ENCODE measurements around the gene SLC9A5.
A peak's percentile ranks its signal among the peaks of the same experiment; 100 is the strongest.

SLC9A5 gene

GRCh38 chr16:67268136-67268579 is 19.4 kb downstream of the SLC9A5 start:
- H3K4me1 Mint-ChIP-seq (ENCODE audit: low read depth), result no peaks in the 10 kb centered on the region
- no peak overlapping the region for H3K27ac Mint-ChIP-seq
- H3K4me3 Mint-ChIP-seq, result no peak overlapping the region
- no peak for DNase-seq (ENCODE audit: low spot score)
- no peaks in the 10 kb centered on the region for H3K36me3 Mint-ChIP-seq (ENCODE audit: low read depth)
- H3K9me3 Mint-ChIP-seq, result no peaks in the 10 kb centered on the region
- no peaks in the 10 kb centered on the region for H3K27me3 Mint-ChIP-seq (ENCODE audit: low read depth)

GRCh38 chr16:67269766-67270165 is 21.0 kb downstream of the SLC9A5 start:
- no peak for DNase-seq (ENCODE audit: low spot score)
- H3K4me3 Mint-ChIP-seq, result no peak overlapping the region
- H3K36me3 Mint-ChIP-seq (ENCODE audit: low read depth), result peaks cover 3% of the 10 kb centered on the region
- H3K4me1 Mint-ChIP-seq (ENCODE audit: low read depth), result no peaks in the 10 kb centered on the region
- no peaks in the 10 kb centered on the region for H3K27me3 Mint-ChIP-seq (ENCODE audit: low read depth)
- H3K27ac Mint-ChIP-seq, result no peak overlapping the region
- H3K9me3 Mint-ChIP-seq, result no peaks in the 10 kb centered on the region

- no peaks in the 10 kb centered on the region for H3K9me3 Mint-ChIP-seq
- H3K27me3 Mint-ChIP-seq (ENCODE audit: low read depth), result no peaks in the 10 kb centered on the region
- H3K36me3 Mint-ChIP-seq (ENCODE audit: low read depth), result peaks cover 3% of the 10 kb centered on the region
- H3K4me1 Mint-ChIP-seq (ENCODE audit: low read depth), result no peaks in the 10 kb centered on the region
- no peak overlapping the region for H3K27ac Mint-ChIP-seq
- H3K4me3 Mint-ChIP-seq, result no peak overlapping the region
- no peak for DNase-seq (ENCODE audit: low spot score)
Observed at GRCh38 chr16:67270931-67271338, 22.2 kb downstream of the SLC9A5 start.

- Mint-ChIP-seq H3K4me1 (ENCODE audit: low read depth) (no peaks in the 10 kb centered on the region), H3K27me3 (ENCODE audit: low read depth) (no peaks in the 10 kb centered on the region), H3K36me3 (ENCODE audit: low read depth) (peaks cover 5% of the 10 kb centered on the region), H3K27ac (no peak overlapping the region), H3K9me3 (no peaks in the 10 kb centered on the region), H3K4me3 (no peak overlapping the region)
- DNase-seq (ENCODE audit: low spot score), result no peak
Observed at GRCh38 chr16:67271446-67271845, 22.7 kb downstream of the SLC9A5 start.

- peaks cover 12% of the 10 kb centered on the region for H3K4me1 Mint-ChIP-seq (ENCODE audit: low read depth)
- H3K27me3 Mint-ChIP-seq (ENCODE audit: low read depth), result no peaks in the 10 kb centered on the region
- H3K4me3 Mint-ChIP-seq, result no peak overlapping the region
- no peak overlapping the region for H3K27ac Mint-ChIP-seq
- H3K36me3 Mint-ChIP-seq (ENCODE audit: low read depth), result peaks cover 12% of the 10 kb centered on the region
- H3K9me3 Mint-ChIP-seq, result no peaks in the 10 kb centered on the region
- no peak for DNase-seq (ENCODE audit: low spot score)
Observed at GRCh38 chr16:67275321-67275720, 26.5 kb downstream of the SLC9A5 start.

GRCh38 chr16:67277294-67277998 is 28.7 kb downstream of the SLC9A5 start:
- H3K36me3 Mint-ChIP-seq (ENCODE audit: low read depth), result peaks cover 12% of the 10 kb centered on the region
- peak overlapping the region; percentile 70 for H3K27ac Mint-ChIP-seq
- H3K4me3 Mint-ChIP-seq, result peak overlapping the region; percentile 63
- peaks cover 13% of the 10 kb centered on the region for H3K4me1 Mint-ChIP-seq (ENCODE audit: low read depth)
- peak; percentile 35 for DNase-seq (ENCODE audit: low spot score)
- H3K27me3 Mint-ChIP-seq (ENCODE audit: low read depth), result no peaks in the 10 kb centered on the region
- no peaks in the 10 kb centered on the region for H3K9me3 Mint-ChIP-seq

- Mint-ChIP-seq H3K36me3 (ENCODE audit: low read depth) (peaks cover 12% of the 10 kb centered on the region), H3K27me3 (ENCODE audit: low read depth) (no peaks in the 10 kb centered on the region), H3K4me3 (peak overlapping the region; percentile 88), H3K4me1 (ENCODE audit: low read depth) (peaks cover 13% of the 10 kb centered on the region), H3K9me3 (no peaks in the 10 kb centered on the region), H3K27ac (peak overlapping the region; percentile 77)
- DNase-seq (ENCODE audit: low spot score), result no peak
Observed at GRCh38 chr16:67277999-67278772, 29.4 kb downstream of the SLC9A5 start.

GRCh38 chr16:67278773-67279295 is 30.1 kb downstream of the SLC9A5 start:
- no peaks in the 10 kb centered on the region for H3K27me3 Mint-ChIP-seq (ENCODE audit: low read depth)
- no peaks in the 10 kb centered on the region for H3K9me3 Mint-ChIP-seq
- H3K4me1 Mint-ChIP-seq (ENCODE audit: low read depth), result peaks cover 13% of the 10 kb centered on the region
- peak overlapping the region; percentile 77 for H3K27ac Mint-ChIP-seq
- H3K36me3 Mint-ChIP-seq (ENCODE audit: low read depth), result peaks cover 9% of the 10 kb centered on the region
- H3K4me3 Mint-ChIP-seq, result peak overlapping the region; percentile 88
- no peak for DNase-seq (ENCODE audit: low spot score)

- H3K36me3 Mint-ChIP-seq (ENCODE audit: low read depth), result peaks cover 9% of the 10 kb centered on the region
- peaks cover 13% of the 10 kb centered on the region for H3K4me1 Mint-ChIP-seq (ENCODE audit: low read depth)
- H3K27ac Mint-ChIP-seq, result peak within 1 kb of the TSS; percentile 77
- peak; percentile 86 for DNase-seq (ENCODE audit: low spot score)
- no peaks in the 10 kb centered on the region for H3K27me3 Mint-ChIP-seq (ENCODE audit: low read depth)
- no peaks in the 10 kb centered on the region for H3K9me3 Mint-ChIP-seq
- peak within 1 kb of the TSS; percentile 88 for H3K4me3 Mint-ChIP-seq
Observed at GRCh38 chr16:67279296-67280089, 30.7 kb downstream of the SLC9A5 start, which contains the start of gene PLEKHG4. TSS of gene PLEKHG4 (plus strand) at chr16:67279532. CDS start at chr16:67280045, 513 bp downstream.

- DNase-seq (ENCODE audit: low spot score), result no peak
- Mint-ChIP-seq H3K4me1 (ENCODE audit: low read depth) (peaks cover 13% of the 10 kb centered on the region), H3K9me3 (no peaks in the 10 kb centered on the region), H3K4me3 (peak overlapping the region; percentile 52), H3K27ac (no peak overlapping the region), H3K36me3 (ENCODE audit: low read depth) (peaks cover 9% of the 10 kb centered on the region), H3K27me3 (ENCODE audit: low read depth) (no peaks in the 10 kb centered on the region)
Observed at GRCh38 chr16:67280090-67281015, 31.6 kb downstream of the SLC9A5 start.

- Mint-ChIP-seq H3K4me1 (ENCODE audit: low read depth) (peaks cover 12% of the 10 kb centered on the region), H3K27ac (no peak overlapping the region), H3K9me3 (no peaks in the 10 kb centered on the region), H3K4me3 (no peak overlapping the region), H3K27me3 (ENCODE audit: low read depth) (no peaks in the 10 kb centered on the region), H3K36me3 (ENCODE audit: low read depth) (peaks cover 4% of the 10 kb centered on the region)
- DNase-seq (ENCODE audit: low spot score), result no peak
Observed at GRCh38 chr16:67281536-67282446, 33.0 kb downstream of the SLC9A5 start.

GRCh38 chr16:67282447-67282805 is 33.6 kb downstream of the SLC9A5 start:
- Mint-ChIP-seq H3K27me3 (ENCODE audit: low read depth) (no peaks in the 10 kb centered on the region), H3K4me3 (no peak overlapping the region), H3K9me3 (no peaks in the 10 kb centered on the region), H3K27ac (no peak overlapping the region), H3K4me1 (ENCODE audit: low read depth) (peaks cover 11% of the 10 kb centered on the region), H3K36me3 (ENCODE audit: low read depth) (peaks cover 3% of the 10 kb centered on the region)
- DNase-seq (ENCODE audit: low spot score), result no peak
